Sigmoid colon (tissue), 3 donors: ENCODE measurements around the gene MYOF.

Experiments used
- POLR2A ChIP-seq, 2 donors: fragments of 450-650 bp; IDR thresholded peaks; one replicate each; pipeline ENCODE4 v1.6.1; 2016; ENCODE audit warnings: antibody characterized with exemption in 2 of 2, mild to moderate bottlenecking in 2 of 2, moderate library complexity in 2 of 2
- TF ChIP-seq, protein P1 (sequence below), 4 experiments: fragments of 450-650 bp in 3 of 4; fragments of 200-600 bp in 1 of 4; IDR thresholded peaks; one replicate each; pipeline ENCODE4 v1.5.1; 2016 to 2019; ENCODE audit warnings: antibody characterized with exemption in 4 of 4, mild to moderate bottlenecking in 3 of 4, moderate library complexity in 2 of 4

DNA sequence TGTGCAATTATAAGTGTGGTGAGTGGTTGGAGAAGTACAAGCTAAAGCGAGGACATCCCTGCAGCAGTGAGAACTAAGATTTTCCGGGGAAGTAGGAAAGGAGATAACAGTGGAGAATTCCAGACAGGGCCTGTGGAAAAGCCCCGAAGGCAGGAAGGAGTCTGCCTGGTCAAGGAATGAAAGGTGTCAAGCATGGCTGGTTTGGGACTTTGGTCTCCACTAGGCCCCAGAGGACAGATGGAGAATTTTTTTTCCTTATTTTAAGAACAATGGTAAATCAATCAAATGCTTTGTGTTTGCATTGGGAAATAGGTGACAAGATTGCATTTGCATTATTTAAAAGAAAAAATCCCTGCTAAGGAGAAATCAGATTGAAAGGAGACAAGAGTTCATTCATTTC is 11.0 kb upstream of the MYOF start:
- TF ChIP-seq POLR2A (IDR thresholded peaks at IDR 0.05): no peak
- TF ChIP-seq, protein P1, sequence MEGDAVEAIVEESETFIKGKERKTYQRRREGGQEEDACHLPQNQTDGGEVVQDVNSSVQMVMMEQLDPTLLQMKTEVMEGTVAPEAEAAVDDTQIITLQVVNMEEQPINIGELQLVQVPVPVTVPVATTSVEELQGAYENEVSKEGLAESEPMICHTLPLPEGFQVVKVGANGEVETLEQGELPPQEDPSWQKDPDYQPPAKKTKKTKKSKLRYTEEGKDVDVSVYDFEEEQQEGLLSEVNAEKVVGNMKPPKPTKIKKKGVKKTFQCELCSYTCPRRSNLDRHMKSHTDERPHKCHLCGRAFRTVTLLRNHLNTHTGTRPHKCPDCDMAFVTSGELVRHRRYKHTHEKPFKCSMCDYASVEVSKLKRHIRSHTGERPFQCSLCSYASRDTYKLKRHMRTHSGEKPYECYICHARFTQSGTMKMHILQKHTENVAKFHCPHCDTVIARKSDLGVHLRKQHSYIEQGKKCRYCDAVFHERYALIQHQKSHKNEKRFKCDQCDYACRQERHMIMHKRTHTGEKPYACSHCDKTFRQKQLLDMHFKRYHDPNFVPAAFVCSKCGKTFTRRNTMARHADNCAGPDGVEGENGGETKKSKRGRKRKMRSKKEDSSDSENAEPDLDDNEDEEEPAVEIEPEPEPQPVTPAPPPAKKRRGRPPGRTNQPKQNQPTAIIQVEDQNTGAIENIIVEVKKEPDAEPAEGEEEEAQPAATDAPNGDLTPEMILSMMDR (IDR thresholded peaks at IDR 0.05): no peak
